AG08395 (cell line): ENCODE data around the gene DGAT2.

Experiments
- DNase-seq: peaks from one replicate; pipeline ENCODE4 v3.0.0; 2012; ENCODE audit warnings: mixed read lengths, low spot score

Gene DGAT2

GRCh38 chr11:75757651-75758050, 10.9 kb upstream of the DGAT2 start:
- no peak for DNase-seq

GRCh38 chr11:75759832-75760231, 8.7 kb upstream of the DGAT2 start:
- DNase-seq = no peak

- DNase-seq = no peak
Observed at GRCh38 chr11:75760243-75760642, 8.3 kb upstream of the DGAT2 start.

- DNase-seq = peak; percentile 57
Observed at GRCh38 chr11:75760710-75761493, 7.7 kb upstream of the DGAT2 start.

GRCh38 chr11:75762158-75762557, 6.4 kb upstream of the DGAT2 start:
- DNase-seq = no peak

GRCh38 chr11:75762885-75763284, 5.7 kb upstream of the DGAT2 start:
- no peak for DNase-seq

GRCh38 chr11:75763846-75764245, 4.7 kb upstream of the DGAT2 start:
- no peak for DNase-seq

- no peak for DNase-seq
Observed at GRCh38 chr11:75765116-75765515, 3.5 kb upstream of the DGAT2 start.

GRCh38 chr11:75766443-75767227, 1.9 kb upstream of the DGAT2 start:
- no peak for DNase-seq

GRCh38 chr11:75767228-75767572, 1.4 kb upstream of the DGAT2 start:
- DNase-seq = no peak

- DNase-seq = no peak
Observed at GRCh38 chr11:75767793-75768111, 826 bp upstream of the DGAT2 start.

- DNase-seq = no peak
Observed at GRCh38 chr11:75768909-75769771, 562 bp downstream of the DGAT2 start.

- DNase-seq = no peak
Observed at GRCh38 chr11:75770102-75770501, 1.5 kb downstream of the DGAT2 start.

GRCh38 chr11:75771646-75772410, 3.2 kb downstream of the DGAT2 start:
- DNase-seq = peak; percentile 61

GRCh38 chr11:75773595-75774353, 5.2 kb downstream of the DGAT2 start:
- no peak for DNase-seq

GRCh38 chr11:75775056-75775455, 6.5 kb downstream of the DGAT2 start:
- no peak for DNase-seq

GRCh38 chr11:75776546-75776945, 8.0 kb downstream of the DGAT2 start:
- no peak for DNase-seq

- DNase-seq = no peak
Observed at GRCh38 chr11:75777461-75778110, 9.0 kb downstream of the DGAT2 start.

GRCh38 chr11:75778962-75779361, 10.4 kb downstream of the DGAT2 start:
- no peak for DNase-seq

- no peak for DNase-seq
Observed at GRCh38 chr11:75779960-75780359, 11.4 kb downstream of the DGAT2 start.

GRCh38 chr11:75780888-75781287, 12.3 kb downstream of the DGAT2 start:
- DNase-seq = no peak
